Stimulated activated CD8-positive, alpha-beta memory T cell treated with anti-CD3 and anti-CD28 coated beads, Interleukin-12 subunit alpha, Interleukin-12 subunit beta, amount 100 ng/mL, for 24 hours (primary cell): ENCODE results near the gene GLS2.
"Not testable (repeated sequence)": the region's sequence is repeated elsewhere in the genome, so short reads cannot be mapped to it uniquely, and the experiment has no call there.

Experiments used
- DNase-seq: peaks from one replicate; pipeline ENCODE4 v3.0.0-alpha.2; 2020; ENCODE audit errors: extremely low read depth

GLS2 gene

GRCh38 chr12:56493409-56494105 lies 5.6 kb upstream of the GLS2 start:
- not testable (repeated sequence) for DNase-seq

DNA sequence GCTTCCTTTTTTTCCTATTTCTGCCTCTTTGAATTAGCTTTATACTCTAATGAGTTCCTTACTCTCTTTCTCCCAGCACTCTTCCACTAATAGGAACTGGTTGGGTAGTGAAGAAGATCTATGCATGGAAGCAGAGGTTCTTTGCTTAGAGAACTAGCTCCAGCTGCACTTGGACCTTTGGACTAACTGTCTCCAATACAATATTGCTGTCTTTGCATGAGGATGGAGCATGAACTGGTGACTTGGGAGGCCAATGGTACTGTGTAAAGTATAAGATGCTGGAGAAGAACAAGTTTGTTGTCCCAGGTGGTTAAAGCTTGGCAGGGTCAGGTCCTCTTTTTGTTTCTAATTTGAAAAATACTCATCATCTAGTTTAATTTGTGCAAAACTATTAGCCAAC lies 2.4 kb upstream of the GLS2 start:
- DNase-seq: no peak

- DNase-seq: no peak
These were observed 417 bp downstream of the GLS2 start for GRCh38 chr12:56487448-56488040.

DNA sequence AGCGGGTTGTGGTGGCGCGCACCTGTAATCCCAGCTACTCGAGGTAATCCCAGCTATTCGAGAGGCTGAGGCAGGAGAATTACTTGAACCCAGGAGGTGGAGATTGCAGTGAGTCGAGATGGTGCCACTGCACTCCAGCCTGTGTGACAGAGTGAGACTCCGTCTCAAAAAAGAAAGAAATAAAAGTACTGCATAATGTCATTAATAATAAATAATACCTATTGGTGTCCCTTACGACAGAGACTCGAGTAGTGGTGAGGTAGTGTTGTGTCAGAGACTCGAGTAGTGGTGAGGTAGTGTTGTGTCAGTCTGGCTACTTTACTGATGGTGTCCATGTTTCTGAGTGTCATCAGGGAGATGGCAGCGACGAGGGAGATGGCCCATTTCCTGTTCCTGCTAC lies 1.3 kb downstream of the GLS2 start:
- DNase-seq: no peak

DNA sequence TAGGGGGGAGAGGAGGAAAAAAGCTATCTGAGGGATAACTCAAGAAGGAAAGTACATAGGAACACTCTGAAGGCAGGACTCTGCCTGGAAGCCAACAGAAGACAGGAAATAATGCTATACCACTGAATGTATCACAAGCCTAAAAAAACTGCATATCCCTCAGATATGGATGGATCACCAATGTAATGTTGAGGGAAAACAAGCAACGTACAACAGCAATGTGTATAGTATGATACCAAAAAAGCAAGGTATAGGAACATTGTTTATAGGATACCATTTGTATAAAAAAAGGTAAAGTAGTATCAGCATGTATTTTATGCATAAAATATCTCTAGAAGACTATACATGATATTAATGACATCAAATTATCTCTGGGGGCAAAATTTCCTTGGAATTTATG lies 3.4 kb downstream of the GLS2 start:
- DNase-seq: no peak

GRCh38 chr12:56479625-56480024 lies 8.3 kb downstream of the GLS2 start:
- DNase-seq: no peak

- DNase-seq: no peak
These were observed 10.3 kb downstream of the GLS2 start for GRCh38 chr12:56477521-56478225.

- DNase-seq: no peak
These were observed 11.0 kb downstream of the GLS2 start for GRCh38 chr12:56476972-56477432.

DNA sequence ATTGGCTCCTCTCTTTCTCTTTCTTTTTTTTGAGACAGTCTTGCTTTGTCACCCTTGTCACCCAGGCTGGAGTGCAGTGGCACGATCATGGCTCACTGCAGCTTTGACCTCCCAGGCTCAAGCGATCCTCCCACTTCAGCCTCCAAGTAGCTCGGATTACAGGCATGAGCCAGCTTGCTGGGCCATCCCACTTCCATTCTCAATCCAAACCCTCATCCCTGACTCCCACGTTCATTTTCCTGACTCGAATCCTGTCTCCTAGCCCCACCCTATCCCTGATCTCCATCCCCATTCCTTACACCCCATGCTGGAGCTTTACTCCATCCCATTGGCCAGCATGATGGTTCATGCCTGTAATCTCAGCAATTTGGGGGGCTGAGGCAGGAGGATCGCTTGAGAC lies 11.8 kb downstream of the GLS2 start:
- DNase-seq: no peak

- DNase-seq: no peak
These were observed 13.6 kb downstream of the GLS2 start for GRCh38 chr12:56474389-56474788.

DNA sequence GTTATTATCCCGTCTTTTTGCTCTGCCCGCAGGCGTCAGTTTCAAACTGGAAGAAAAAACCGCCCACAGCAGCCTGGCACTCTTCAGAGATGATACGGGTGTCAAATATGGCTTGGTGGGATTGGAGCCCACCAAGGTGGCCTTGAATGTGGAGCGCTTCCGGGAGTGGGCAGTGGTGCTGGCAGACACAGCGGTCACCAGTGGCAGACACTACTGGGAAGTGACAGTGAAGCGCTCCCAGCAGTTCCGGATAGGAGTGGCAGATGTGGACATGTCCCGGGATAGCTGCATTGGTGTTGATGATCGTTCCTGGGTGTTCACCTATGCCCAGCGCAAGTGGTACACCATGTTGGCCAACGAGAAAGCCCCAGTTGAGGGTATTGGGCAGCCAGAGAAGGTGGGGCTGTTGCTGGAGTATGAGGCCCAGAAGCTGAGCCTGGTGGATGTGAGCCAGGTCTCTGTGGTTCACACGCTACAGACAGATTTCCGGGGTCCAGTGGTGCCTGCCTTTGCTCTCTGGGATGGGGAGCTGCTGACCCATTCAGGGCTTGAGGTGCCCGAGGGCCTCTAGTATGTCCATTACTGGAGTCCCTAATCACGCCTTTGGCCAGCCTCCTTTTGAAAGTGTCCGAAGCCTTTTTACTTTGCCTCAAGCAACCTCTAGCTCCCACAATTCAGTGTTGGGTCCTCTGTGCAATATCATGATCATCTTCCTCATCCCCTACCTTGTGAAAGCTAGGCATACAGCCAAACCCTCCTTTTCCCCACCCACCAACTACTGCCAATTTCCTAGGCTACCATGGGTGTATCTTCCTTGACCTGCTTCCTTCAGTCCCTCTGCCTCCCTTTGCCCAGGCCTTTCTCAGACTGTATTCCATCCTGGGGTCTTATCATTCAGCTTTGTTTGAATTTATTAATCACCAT lies 18.7 kb downstream of the GLS2 start:
- no peak for DNase-seq

GRCh38 chr12:56468216-56469006 lies 19.6 kb downstream of the GLS2 start, which contains the start of gene SPRYD4:
TSS of gene SPRYD4 (plus strand) at chr12:56468578. CDS start at chr12:56468592, 14 bp downstream.
- DNase-seq: peak; percentile 75

DNA sequence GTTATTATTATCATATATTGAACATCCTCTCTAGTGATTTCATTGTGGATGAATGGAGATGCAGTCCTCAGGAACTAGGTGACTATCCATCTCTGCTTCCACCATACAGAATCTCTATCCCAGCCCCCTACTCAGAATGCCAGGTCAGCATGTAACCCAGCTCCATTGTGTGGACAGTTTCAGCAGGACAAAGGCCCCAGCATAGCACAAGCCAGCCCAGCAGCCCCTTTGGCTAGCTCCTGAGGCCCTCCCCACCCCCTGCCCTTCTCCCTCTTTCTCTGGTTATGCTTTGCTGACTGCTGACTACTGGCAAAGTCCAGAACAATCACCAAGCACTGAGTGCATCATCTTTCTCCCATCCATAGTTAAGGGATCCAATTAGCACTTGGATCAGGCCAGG lies 25.4 kb downstream of the GLS2 start:
- DNase-seq: no peak

- no peak for DNase-seq
These were observed 26.5 kb downstream of the GLS2 start for GRCh38 chr12:56461235-56462159.

DNA sequence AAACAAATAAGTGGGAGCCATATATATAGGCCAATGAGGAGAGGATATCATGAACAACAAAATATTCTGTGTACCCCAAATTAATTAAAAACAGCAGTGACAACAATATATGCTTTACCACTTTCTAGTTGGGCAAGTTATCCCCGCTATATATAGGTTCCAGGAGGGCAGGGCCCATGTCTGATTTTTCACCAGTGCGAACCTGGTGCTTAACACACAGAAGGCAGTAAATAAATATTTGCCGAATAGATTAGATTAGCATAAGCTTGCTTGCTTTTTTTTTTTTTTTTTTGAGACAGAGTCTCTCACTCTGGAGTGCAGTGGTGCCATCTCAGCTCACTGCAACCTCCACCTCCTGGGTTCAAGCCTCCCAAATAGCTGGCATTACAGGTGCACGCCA lies 30.1 kb downstream of the GLS2 start:
- DNase-seq: no peak

- DNase-seq: no peak
These were observed 33.4 kb downstream of the GLS2 start, which contains the start of gene MIP for GRCh38 chr12:56454557-56454956. TSS of gene MIP (minus strand) at chr12:56454657. CDS start at chr12:56454613, 44 bp downstream.

DNA sequence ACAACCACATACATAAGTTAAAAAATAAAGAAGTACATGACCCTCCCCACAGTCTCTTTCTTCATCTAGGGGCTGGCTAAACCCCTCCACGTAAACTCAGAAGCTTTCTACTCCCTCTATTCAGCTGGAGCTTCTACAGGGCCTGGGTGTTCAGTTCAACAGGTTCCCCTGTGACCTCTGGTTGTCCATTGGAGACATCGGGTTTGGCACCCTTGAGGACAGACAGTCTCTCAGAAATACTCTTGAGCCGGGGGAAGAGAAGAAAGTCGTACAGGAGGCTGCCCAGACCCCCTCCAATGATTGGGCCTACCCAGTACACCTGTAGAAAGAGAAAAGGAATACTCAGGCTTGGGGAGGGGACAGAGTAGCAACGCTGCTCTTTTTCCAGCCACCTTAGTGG lies 36.8 kb downstream of the GLS2 start:
- DNase-seq: no peak

- DNase-seq: no peak
These were observed 37.7 kb downstream of the GLS2 start for GRCh38 chr12:56450241-56450640.

DNA sequence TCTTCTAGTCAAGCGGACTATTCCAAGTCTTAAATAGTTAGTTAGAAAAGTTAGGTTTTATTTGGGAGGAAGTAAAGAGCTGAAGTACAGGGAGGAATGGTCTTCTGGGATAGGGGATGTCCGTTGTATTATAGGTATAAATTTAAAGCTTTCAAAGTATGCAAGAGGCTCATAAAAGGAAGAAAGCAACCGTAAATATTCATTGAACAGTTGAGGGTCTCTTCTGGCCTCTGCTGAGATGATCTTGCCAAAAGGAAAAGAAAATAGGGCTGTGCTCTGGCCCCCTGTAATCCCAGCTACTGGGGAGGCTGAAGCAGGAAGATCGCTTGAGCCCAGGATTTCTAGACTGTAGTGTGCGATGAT lies 38.4 kb downstream of the GLS2 start:
- no peak for DNase-seq
